Panc1 (cell line): ENCODE measurements around the gene CELSR2. TPM values are rescaled to one million over a fixed set of nuclear protein-coding genes. Genes with fewer than 3 reads are reported as not detected.

Source experiments
- ATAC-seq: fragments of 200-7000 bp; cut with Tn5 transposase; 2 replicates; pipeline ENCODE4 v1.9.1; 2020; ENCODE audit warnings: mild to moderate bottlenecking, moderate library complexity
- BruUV-seq: library from RNA; stranded (reverse); fragments of 400-500 nt; replicated peaks from 2 replicates; lab custom pipeline; 2021; lab: Mats Ljungman, UMichigan
- CTCF ChIA-PET: fragments of 300-600 bp; sonication (Branson Sonifier 250); formaldehyde crosslinking; loops from one replicate; lab custom pipeline; 2022; ENCODE audit warnings: antibody characterized with exemption; lab: Charles Lee
- POLR2A ChIA-PET: fragments of 300-600 bp; sonication (Branson Sonifier 250); formaldehyde crosslinking; loops from one replicate; lab custom pipeline; 2022; ENCODE audit warnings: antibody characterized with exemption; lab: Charles Lee
- DNase-seq: peaks from one replicate; pipeline ENCODE4 v3.0.0-alpha.2; 2010; ENCODE audit warnings: low read depth, low spot score
- H3K27ac ChIP-seq: 2 replicates; pipeline ENCODE4 v1.5.1; 2011; ENCODE audit warnings: mild to moderate bottlenecking, low read length, inconsistent platforms
- H3K27me3 ChIP-seq: fragments of 200-500 bp; sonication (Bioruptor generic); 2 replicates; pipeline ENCODE4 v1.6.0; 2014; ENCODE audit warnings: low read length, inconsistent platforms; ENCODE audit not compliant: control insufficient read depth, insufficient read depth
- H3K36me3 ChIP-seq: fragments of 200-500 bp; sonication (Bioruptor generic); 2 replicates; pipeline ENCODE4 v1.5.1; 2014; ENCODE audit warnings: inconsistent platforms, mild to moderate bottlenecking, low read length, moderate library complexity; ENCODE audit not compliant: control insufficient read depth, insufficient read depth
- H3K4me1 ChIP-seq: 2 replicates; pipeline ENCODE4 v1.5.1; 2011; ENCODE audit warnings: inconsistent platforms, mild to moderate bottlenecking, low read length, moderate library complexity; ENCODE audit not compliant: control insufficient read depth, insufficient read depth
- H3K4me3 ChIP-seq, 2 experiments: 2 replicates each; pipeline ENCODE4 v1.5.1; 2011 to 2012; ENCODE audit warnings: low read depth in 2 of 2, low read length in 2 of 2, mild to moderate bottlenecking in 2 of 2, inconsistent platforms in 1 of 2, moderate library complexity in 1 of 2
- H3K9me3 ChIP-seq: fragments of 200-500 bp; sonication (Bioruptor generic); 2 replicates; pipeline ENCODE4 v1.5.1; 2014; ENCODE audit warnings: low read depth, mild to moderate bottlenecking, inconsistent platforms, low read length, moderate library complexity; ENCODE audit not compliant: control insufficient read depth, insufficient read depth
- POLR2AphosphoS5 ChIP-seq: IDR thresholded peaks from 2 replicates; pipeline ENCODE4 v1.6.1; 2012; ENCODE audit warnings: mild to moderate bottlenecking, low read depth, low read length, moderate library complexity
- SIN3A ChIP-seq: IDR thresholded peaks from 2 replicates; pipeline ENCODE4 v1.6.1; 2012; ENCODE audit warnings: low read depth, mild to moderate bottlenecking, low read length, moderate library complexity, borderline replicate concordance; ENCODE audit not compliant: insufficient read depth
- TCF7L2 ChIP-seq: IDR thresholded peaks from 2 replicates; pipeline ENCODE4 v1.6.1; 2011; ENCODE audit warnings: mild to moderate bottlenecking, low read depth, low read length, inconsistent platforms
- in situ Hi-C: cut with HindIII; loops from 2 replicates; pipeline ENCODE4 v1.10.0; 2016; ENCODE audit warnings: low sequenced_read_pairs, low pct_unique_long_range_greater_than_20kb
- intact Hi-C: fragments of 100-400 bp; cut with micrococcal nuclease; formaldehyde crosslinking; loops from one replicate; pipeline ENCODE4 v1.10.0; 2022; ENCODE audit not compliant: unreplicated experiment
- total RNA-seq: library from RNA; stranded (reverse); gene quantifications from one replicate; pipeline ENCODE4 v1.2.1, GENCODE V29; 2021; ENCODE audit not compliant: unreplicated experiment
- TF ChIP-seq, protein P1 (sequence below): fragments of 450-650 bp; IDR thresholded peaks from 2 replicates; pipeline ENCODE4 v1.5.1; 2017; ENCODE audit warnings: mild to moderate bottlenecking
- TF ChIP-seq, protein P2 (sequence below), 2 experiments: IDR thresholded peaks; 2 replicates each; pipeline ENCODE4 v1.6.1; 2011 to 2012; ENCODE audit warnings: low read depth in 2 of 2, control low read depth in 1 of 2, low read length in 1 of 2, mild to moderate bottlenecking in 1 of 2, moderate library complexity in 1 of 2; ENCODE audit not compliant: insufficient read depth in 1 of 2

CELSR2 gene
- total RNA-seq, 1 experiment from 2014 or later: 4.1 TPM

DNA sequence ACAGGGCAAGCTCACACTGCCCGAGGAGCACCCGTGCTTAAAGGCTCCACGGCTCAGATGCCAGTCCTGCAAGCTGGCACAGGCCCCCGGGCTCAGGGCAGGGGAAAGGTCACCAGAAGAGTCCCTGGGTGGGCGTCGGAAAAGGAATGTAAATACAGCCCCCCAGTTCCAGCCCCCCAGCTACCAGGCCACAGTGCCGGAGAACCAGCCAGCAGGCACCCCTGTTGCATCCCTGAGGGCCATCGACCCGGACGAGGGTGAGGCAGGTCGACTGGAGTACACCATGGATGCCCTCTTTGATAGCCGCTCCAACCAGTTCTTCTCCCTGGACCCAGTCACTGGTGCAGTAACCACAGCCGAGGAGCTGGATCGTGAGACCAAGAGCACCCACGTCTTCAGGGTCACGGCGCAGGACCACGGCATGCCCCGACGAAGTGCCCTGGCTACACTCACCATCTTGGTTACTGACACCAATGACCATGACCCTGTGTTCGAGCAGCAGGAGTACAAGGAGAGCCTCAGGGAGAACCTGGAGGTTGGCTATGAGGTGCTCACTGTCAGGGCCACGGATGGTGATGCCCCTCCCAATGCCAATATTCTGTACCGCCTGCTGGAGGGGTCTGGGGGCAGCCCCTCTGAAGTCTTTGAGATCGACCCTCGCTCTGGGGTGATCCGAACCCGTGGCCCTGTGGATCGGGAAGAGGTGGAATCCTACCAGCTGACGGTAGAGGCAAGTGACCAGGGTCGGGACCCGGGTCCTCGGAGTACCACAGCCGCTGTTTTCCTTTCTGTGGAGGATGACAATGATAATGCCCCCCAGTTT, 1.3 kb downstream of the CELSR2 start:
- BruUV-seq: no TSS peak
- intact Hi-C loops: no loop called here
- no peaks in the 10 kb centered on the region for H3K27me3 ChIP-seq
- DNase-seq (no peak), ATAC-seq (no peak)
- no peak overlapping the region; a peak in 1 of 4 replicates for H3K4me3 ChIP-seq
- peaks cover 11% of the 10 kb centered on the region for H3K4me1 ChIP-seq
- no peaks in the 10 kb centered on the region for H3K9me3 ChIP-seq
- TF ChIP-seq POLR2AphosphoS5 (no peak), SIN3A (no peak), TCF7L2 (no peak)
- TF ChIP-seq, protein P1, sequence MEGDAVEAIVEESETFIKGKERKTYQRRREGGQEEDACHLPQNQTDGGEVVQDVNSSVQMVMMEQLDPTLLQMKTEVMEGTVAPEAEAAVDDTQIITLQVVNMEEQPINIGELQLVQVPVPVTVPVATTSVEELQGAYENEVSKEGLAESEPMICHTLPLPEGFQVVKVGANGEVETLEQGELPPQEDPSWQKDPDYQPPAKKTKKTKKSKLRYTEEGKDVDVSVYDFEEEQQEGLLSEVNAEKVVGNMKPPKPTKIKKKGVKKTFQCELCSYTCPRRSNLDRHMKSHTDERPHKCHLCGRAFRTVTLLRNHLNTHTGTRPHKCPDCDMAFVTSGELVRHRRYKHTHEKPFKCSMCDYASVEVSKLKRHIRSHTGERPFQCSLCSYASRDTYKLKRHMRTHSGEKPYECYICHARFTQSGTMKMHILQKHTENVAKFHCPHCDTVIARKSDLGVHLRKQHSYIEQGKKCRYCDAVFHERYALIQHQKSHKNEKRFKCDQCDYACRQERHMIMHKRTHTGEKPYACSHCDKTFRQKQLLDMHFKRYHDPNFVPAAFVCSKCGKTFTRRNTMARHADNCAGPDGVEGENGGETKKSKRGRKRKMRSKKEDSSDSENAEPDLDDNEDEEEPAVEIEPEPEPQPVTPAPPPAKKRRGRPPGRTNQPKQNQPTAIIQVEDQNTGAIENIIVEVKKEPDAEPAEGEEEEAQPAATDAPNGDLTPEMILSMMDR: no peak
- TF ChIP-seq, protein P2, sequence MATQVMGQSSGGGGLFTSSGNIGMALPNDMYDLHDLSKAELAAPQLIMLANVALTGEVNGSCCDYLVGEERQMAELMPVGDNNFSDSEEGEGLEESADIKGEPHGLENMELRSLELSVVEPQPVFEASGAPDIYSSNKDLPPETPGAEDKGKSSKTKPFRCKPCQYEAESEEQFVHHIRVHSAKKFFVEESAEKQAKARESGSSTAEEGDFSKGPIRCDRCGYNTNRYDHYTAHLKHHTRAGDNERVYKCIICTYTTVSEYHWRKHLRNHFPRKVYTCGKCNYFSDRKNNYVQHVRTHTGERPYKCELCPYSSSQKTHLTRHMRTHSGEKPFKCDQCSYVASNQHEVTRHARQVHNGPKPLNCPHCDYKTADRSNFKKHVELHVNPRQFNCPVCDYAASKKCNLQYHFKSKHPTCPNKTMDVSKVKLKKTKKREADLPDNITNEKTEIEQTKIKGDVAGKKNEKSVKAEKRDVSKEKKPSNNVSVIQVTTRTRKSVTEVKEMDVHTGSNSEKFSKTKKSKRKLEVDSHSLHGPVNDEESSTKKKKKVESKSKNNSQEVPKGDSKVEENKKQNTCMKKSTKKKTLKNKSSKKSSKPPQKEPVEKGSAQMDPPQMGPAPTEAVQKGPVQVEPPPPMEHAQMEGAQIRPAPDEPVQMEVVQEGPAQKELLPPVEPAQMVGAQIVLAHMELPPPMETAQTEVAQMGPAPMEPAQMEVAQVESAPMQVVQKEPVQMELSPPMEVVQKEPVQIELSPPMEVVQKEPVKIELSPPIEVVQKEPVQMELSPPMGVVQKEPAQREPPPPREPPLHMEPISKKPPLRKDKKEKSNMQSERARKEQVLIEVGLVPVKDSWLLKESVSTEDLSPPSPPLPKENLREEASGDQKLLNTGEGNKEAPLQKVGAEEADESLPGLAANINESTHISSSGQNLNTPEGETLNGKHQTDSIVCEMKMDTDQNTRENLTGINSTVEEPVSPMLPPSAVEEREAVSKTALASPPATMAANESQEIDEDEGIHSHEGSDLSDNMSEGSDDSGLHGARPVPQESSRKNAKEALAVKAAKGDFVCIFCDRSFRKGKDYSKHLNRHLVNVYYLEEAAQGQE (IDR thresholded peaks at IDR 0.05; ENCODE audit: insufficient read depth in 1 of 2, low read depth in 2 of 2, low read length in 1 of 2): no peak
- POLR2A ChIA-PET: no interaction called here
- H3K36me3 ChIP-seq: no peaks in the 10 kb centered on the region
- in situ Hi-C loops: no loop called here
- CTCF ChIA-PET: no interaction called here
- no peak overlapping the region for H3K27ac ChIP-seq

DNA sequence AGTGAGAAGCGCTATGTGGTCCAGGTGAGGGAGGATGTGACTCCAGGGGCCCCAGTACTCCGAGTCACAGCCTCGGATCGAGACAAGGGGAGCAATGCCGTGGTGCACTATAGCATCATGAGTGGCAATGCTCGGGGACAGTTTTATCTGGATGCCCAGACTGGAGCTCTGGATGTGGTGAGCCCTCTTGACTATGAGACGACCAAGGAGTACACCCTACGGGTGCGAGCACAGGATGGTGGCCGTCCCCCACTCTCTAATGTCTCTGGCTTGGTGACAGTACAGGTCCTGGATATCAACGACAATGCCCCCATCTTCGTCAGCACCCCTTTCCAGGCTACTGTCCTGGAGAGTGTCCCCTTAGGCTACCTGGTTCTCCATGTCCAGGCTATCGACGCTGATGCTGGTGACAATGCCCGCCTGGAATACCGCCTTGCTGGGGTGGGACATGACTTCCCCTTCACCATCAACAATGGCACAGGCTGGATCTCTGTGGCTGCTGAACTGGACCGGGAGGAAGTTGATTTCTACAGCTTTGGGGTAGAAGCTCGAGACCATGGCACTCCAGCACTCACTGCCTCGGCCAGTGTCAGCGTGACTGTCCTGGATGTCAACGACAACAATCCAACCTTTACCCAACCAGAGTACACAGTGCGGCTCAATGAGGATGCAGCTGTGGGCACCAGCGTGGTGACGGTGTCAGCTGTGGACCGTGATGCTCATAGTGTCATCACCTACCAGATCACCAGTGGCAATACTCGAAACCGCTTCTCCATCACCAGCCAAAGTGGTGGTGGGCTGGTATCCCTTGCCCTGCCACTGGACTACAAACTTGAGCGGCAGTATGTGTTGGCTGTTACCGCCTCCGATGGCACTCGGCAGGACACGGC, 2.2 kb downstream of the CELSR2 start:
- no peak for TF ChIP-seq POLR2AphosphoS5
- TF ChIP-seq, protein P2 (IDR thresholded peaks at IDR 0.05; ENCODE audit: insufficient read depth in 1 of 2, low read depth in 2 of 2, low read length in 1 of 2): no peak
- no peak for TF ChIP-seq TCF7L2
- TF ChIP-seq, protein P1: no peak
- TF ChIP-seq SIN3A: no peak
- ATAC-seq (no peak), DNase-seq (no peak)
- POLR2A ChIA-PET: no interaction called here
- intact Hi-C loops: no loop called here
- Histone ChIP-seq H3K36me3 (no peaks in the 10 kb centered on the region), H3K27ac (no peak overlapping the region), H3K4me3 (no peak overlapping the region), H3K4me1 (peaks cover 11% of the 10 kb centered on the region), H3K27me3 (no peaks in the 10 kb centered on the region), H3K9me3 (no peaks in the 10 kb centered on the region)
- CTCF ChIA-PET: no interaction called here
- in situ Hi-C loops: no loop called here
- BruUV-seq: no TSS peak
